HG03457 (cell line): Measurements from ENCODE around the gene XAB2.

ENCODE experiments used
- ATAC-seq: cut with Tn5 transposase; IDR thresholded peaks from one replicate; pipeline ENCODE4 v1.9.1; 2021; ENCODE audit warnings: moderate number of reproducible peaks; ENCODE audit not compliant: unreplicated experiment

XAB2 gene

DNA sequence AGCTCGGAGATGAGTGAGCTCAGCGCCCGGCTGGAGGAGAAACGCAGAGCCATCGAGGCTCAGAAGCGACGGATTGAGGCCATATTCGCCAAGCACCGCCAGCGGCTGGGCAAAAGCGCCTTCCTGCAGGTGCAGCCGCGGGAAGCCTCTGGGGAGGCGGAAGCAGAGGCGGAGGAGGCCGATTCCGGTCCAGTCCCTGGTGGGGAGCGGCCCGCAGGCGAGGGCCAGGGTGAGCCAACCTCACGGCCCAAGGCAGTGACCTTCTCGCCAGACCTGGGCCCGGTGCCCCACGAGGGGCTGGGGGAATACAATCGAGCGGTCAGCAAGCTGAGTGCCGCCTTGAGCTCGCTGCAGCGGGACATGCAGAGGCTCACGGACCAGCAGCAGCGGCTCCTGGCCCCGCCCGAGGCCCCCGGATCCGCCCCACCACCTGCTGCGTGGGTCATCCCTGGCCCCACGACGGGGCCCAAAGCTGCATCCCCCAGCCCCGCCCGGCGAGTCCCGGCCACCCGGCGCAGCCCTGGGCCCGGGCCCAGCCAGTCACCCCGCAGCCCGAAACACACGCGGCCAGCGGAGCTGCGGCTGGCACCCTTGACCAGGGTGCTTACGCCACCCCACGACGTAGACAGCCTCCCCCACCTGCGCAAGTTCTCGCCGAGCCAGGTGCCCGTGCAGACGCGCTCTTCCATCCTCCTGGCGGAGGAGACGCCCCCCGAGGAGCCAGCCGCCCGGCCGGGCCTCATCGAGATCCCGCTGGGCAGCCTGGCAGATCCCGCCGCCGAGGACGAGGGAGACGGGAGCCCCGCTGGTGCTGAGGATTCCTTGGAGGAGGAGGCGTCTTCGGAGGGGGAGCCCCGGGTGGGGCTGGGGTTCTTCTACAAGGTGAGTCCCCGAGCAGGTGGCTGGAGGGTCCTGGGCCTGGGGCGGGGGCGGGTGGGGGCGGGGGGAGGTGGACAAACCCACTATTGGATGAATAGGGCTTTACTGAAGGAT lies 16.8 kb downstream of the XAB2 start:
- ATAC-seq = no peak

GRCh38 chr19:7611541-7612279 lies 17.6 kb downstream of the XAB2 start:
- no peak for ATAC-seq

DNA sequence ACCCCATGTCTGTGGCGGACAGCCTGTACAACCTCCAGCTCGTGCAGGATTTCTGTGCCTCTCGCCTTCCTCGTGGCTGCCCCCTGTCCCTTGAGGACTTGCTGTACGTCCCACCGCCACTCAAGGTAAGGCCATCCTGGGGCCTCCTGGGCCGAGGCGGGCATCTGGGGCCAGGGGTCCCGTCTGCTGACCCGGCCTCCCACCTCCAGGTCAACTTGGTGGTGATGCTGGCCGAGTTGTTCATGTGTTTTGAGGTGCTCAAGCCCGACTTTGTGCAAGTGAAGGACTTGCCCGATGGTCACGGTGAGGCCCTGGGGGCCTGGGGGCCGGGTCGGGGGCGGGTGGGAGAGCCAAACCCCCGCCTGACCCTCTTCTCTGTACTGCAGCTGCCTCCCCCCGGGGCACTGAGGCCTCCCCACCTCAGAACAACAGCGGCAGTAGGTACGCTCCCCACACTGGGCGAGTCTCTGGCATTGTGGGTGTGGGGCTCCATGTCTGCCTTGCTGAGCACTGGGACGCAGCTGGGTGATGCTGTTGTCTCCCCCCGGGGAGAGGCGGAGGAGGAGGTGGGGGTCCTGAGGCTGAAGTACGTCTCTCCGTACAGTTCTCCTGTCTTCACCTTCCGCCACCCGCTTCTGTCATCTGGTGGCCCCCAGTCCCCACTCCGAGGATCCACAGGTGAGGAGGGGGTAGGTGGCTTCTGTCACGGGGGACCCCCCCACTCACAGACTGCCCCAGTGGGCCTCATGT lies 18.7 kb downstream of the XAB2 start:
- no peak for ATAC-seq

DNA sequence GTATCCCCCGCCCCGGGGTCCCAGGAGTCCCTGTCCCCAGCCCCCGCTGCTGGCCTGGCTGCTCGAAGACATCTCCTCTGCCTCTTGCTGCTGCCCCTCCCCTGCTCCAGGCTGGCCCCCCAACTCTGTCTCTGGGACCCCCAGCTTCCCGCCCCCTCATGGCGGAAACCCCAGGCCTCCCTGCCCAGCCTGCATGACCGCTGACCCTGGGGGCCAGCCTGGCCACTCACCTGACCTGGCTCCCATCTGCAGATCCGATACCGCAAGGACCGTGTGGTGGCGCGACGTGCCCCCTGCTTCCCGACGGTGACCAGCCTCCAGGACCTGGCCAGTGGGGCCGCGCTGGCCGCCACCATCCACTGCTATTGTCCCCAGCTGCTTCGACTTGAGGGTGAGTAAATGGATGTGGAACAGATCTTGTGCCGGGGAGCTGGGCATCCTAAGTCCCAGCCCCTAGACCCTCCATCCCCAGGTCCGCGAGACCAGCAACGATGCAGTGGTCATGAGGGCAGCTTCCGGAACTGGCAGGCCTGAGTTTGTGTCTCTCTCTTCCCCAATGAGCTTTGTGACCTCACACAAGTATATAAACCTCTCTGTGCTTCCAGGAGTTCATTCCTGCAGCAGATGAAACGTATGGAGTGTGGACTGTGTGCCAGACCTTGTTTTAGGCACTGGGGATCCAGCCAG lies 21.3 kb downstream of the XAB2 start:
- no peak for ATAC-seq

GRCh38 chr19:7607212-7607873 lies 22.0 kb downstream of the XAB2 start:
- no peak for ATAC-seq

- ATAC-seq = no peak
Observed at GRCh38 chr19:7606289-7606688, 23.1 kb downstream of the XAB2 start.

- ATAC-seq = no peak
Observed at GRCh38 chr19:7605490-7606222, 23.7 kb downstream of the XAB2 start.

- no peak for ATAC-seq
Observed at GRCh38 chr19:7603919-7604318, 25.4 kb downstream of the XAB2 start.

DNA sequence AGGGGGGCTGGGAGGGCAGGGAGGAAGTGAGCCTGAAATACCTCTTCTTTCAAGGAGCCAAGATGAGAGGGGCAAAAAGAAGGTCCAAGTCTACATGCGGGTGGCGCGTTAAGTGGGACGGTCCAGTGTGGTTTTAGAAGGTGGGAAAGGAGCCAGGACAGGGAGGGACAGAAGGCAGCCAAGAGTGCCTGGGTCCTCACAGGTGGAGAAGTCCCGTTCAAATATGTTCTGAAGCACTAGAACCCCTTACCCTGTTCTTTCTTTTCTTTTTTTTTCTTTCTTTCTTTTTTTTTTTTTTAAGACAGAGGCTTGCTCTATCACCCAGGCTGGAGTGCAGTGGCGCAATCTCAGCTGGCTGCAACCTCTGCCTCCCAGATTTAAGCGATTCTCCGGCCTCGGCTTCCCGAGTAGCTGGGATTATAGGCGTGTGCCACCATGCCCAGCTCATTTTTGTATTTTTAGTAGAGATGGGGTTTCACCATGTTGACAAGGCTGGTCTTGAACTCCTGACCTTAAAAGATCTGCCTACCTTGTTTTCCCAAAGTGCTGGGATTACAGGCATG lies 26.3 kb downstream of the XAB2 start:
- ATAC-seq = no peak

DNA sequence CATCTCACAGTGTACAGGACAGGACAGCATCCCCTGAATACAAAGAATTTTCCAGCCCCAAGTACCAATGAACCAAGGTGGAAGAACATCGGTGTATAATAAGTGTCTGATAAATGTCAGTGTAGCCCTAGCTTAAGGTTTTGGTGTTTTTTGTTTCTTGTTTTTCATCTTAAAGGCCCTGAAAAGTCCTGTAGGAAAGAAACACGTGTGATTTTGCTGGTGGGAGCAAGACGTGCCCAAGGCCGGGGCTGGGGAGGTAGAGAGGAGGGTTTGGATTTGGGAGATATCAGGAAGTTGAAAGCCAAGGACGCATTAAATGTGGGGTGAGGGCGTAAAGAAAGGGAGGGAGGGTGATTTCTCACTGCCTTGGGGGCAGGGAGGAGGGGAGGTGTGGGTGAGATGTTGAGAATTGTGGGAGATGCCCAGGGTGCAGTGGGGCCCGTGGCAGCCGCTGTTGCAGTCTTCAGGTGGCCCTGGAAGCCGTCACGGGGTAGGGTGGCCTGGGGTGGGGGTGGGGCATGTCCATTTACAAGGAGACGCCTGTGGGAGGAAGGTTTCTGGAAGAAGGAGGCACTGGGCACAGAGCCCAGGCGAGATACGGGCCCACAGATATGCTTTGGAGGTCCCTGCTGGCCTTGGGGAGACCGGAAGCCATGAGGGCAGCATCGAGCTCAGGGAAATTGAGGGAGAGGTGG lies 27.0 kb downstream of the XAB2 start:
- no peak for ATAC-seq

- ATAC-seq = no peak
Observed at GRCh38 chr19:7600721-7601120, 28.6 kb downstream of the XAB2 start.

DNA sequence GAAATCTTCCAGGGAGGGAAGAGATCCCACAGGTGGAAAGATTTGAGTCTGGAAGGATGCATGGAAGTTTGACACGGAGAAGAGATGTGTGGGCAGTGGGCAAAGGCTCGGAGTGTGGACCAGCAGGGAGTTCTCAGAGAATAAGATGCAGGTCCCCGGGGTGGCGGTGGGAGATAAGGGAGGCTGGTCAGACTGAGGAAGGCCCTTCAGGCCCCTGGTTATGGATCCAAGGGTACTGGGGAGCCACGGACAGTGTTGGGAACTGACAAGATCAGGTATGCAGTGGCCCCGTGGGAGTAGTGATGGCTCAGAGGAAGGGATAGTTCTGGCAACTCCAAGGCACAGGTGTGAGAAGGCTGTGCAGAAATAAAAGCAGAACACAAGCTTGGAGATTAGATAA lies 31.2 kb downstream of the XAB2 start:
- no peak for ATAC-seq

DNA sequence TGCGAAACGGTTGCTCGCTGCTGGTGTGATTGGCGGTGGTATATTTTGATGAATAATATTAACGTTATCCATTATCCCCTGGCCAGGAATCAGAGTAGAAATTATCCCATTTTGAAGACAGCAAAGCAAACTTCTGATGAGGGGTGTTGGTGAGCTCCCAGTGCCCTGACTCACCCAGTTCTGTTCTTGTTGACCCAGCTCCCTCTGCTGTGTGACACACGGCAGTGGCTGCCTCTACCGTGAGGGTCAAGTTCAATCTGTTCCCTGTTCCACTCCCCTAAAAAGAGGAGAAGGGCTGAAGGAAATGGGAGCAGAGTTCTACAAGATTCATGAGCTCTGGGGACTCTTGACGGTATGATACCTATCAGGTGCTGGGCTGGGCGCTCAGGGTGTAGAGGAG lies 31.7 kb downstream of the XAB2 start:
- no peak for ATAC-seq

DNA sequence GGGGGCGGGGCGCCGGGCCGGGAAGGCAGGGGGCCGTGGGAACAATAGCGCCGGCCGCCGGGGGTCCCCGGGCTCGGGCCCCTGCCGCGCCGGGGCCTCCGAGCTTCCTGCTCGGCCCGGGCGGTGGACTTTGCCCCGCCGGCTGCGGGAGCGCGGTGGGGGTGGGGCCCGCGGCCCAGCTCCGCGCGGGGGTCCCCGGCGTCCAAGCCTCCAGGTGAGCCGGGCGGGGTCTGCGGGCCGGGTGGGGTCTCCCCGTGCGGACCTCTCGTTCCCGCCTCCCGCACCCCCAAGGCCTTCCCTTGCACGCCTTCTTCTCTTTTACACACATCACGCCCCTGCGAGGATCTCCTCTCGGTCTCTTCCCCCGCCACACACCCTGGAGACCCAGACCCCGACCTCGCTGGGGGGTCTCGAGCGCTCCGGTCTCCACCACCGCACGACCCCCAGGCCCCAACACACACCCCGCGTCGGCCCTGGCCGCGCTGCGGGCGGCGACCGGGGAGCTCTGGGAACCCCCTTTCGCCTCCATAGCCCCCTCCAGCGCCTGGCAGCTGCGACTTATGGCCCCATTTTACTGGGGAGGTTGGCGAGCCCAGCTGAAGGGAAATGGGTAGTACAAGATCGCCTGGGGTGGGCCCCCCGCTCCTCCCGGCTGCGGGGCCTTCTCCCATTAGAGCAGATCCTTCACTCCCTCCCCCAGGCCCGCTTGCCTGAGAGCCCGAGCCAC lies 33.0 kb downstream of the XAB2 start:
- ATAC-seq = no peak

GRCh38 chr19:7595466-7596133 lies 33.7 kb downstream of the XAB2 start, which contains the start of gene CAMSAP3:
Gene CAMSAP3 (plus strand): TSS chr19:7595863. CDS start chr19:7596003, 140 bp downstream.
- ATAC-seq = no peak

GRCh38 chr19:7590256-7590655 lies 39.1 kb downstream of the XAB2 start:
- no peak for ATAC-seq

GRCh38 chr19:7589822-7590221 lies 39.5 kb downstream of the XAB2 start:
- ATAC-seq = no peak
